ENCODE measurements around the gene CCR5AS.
"Not testable (repeated sequence)": the region's sequence is repeated elsewhere in the genome, so short reads cannot be mapped to it uniquely, and the experiment has no call there.

Gene CCR5AS

DNA sequence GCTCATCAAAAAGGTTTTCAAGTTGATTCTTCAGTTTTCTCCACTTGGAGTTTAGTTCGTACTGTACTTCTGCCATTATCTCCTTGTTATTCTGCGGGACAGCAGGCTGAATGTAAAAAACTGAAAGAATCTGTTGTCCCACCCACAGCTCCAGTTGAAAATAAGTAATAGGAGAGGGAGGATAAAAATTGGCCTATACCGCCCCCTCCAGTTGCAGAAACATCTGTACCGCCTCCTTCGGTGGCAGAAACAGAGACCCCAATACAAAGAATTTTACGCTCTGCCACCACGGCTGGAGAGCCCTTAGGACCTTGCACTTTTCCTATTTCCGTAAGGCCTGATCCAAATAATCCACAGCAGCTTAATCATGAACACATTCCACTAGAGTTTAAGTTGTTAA, 20.5 kb upstream of the CCR5AS start:
- not testable (repeated sequence) for H3K9me3 ChIP-seq (replicated peaks; ENCODE audit: low read length); H3K36me3 ChIP-seq (ENCODE audit: insufficient read depth, low read length); H3K4me1 ChIP-seq (ENCODE audit: control insufficient read depth, insufficient read depth, low read length); H3K4me2 ChIP-seq (ENCODE audit: low read length); H3K9ac ChIP-seq (ENCODE audit: low read depth, low read length); H3K4me3 ChIP-seq (ENCODE audit: low read length); H3K27me3 ChIP-seq (ENCODE audit: control insufficient read depth, insufficient read depth, low read length)

- H3K27me3 ChIP-seq (ENCODE audit: control insufficient read depth, insufficient read depth, low read length); H3K4me3 ChIP-seq (ENCODE audit: low read length); H3K9me3 ChIP-seq (replicated peaks; ENCODE audit: low read length); H3K4me1 ChIP-seq (ENCODE audit: control insufficient read depth, insufficient read depth, low read length); H3K4me2 ChIP-seq (ENCODE audit: low read length); H3K9ac ChIP-seq (ENCODE audit: low read depth, low read length); H3K36me3 ChIP-seq (ENCODE audit: insufficient read depth, low read length): not testable (repeated sequence)
Measured at GRCh38 chr3:46426476-46426875, 19.6 kb upstream of the CCR5AS start.

GRCh38 chr3:46423588-46423987, 16.7 kb upstream of the CCR5AS start:
- H3K9me3 ChIP-seq (replicated peaks; ENCODE audit: low read length) = no peaks in the 10 kb centered on the region
- H3K9ac ChIP-seq (ENCODE audit: low read depth, low read length) = no peak overlapping the region
- H3K4me3 ChIP-seq (ENCODE audit: low read length) = no peak overlapping the region
- H3K27me3 ChIP-seq (ENCODE audit: control insufficient read depth, insufficient read depth, low read length) = no peaks in the 10 kb centered on the region
- H3K36me3 ChIP-seq (ENCODE audit: insufficient read depth, low read length) = no peaks in the 10 kb centered on the region
- no peaks in the 10 kb centered on the region for H3K4me1 ChIP-seq (ENCODE audit: control insufficient read depth, insufficient read depth, low read length)
- H3K4me2 ChIP-seq (ENCODE audit: low read length) = no peak overlapping the region

GRCh38 chr3:46422617-46423016, 15.8 kb upstream of the CCR5AS start:
- H3K36me3 ChIP-seq (ENCODE audit: insufficient read depth, low read length) = no peaks in the 10 kb centered on the region
- H3K9me3 ChIP-seq (replicated peaks; ENCODE audit: low read length) = no peaks in the 10 kb centered on the region
- no peak overlapping the region for H3K4me3 ChIP-seq (ENCODE audit: low read length)
- H3K4me1 ChIP-seq (ENCODE audit: control insufficient read depth, insufficient read depth, low read length) = no peaks in the 10 kb centered on the region
- H3K9ac ChIP-seq (ENCODE audit: low read depth, low read length) = no peak overlapping the region
- no peaks in the 10 kb centered on the region for H3K27me3 ChIP-seq (ENCODE audit: control insufficient read depth, insufficient read depth, low read length)
- no peak overlapping the region for H3K4me2 ChIP-seq (ENCODE audit: low read length)

- no peaks in the 10 kb centered on the region for H3K27me3 ChIP-seq (ENCODE audit: control insufficient read depth, insufficient read depth, low read length)
- H3K9me3 ChIP-seq (replicated peaks; ENCODE audit: low read length) = no peaks in the 10 kb centered on the region
- no peak overlapping the region for H3K4me2 ChIP-seq (ENCODE audit: low read length)
- H3K4me1 ChIP-seq (ENCODE audit: control insufficient read depth, insufficient read depth, low read length) = no peaks in the 10 kb centered on the region
- H3K9ac ChIP-seq (ENCODE audit: low read depth, low read length) = no peak overlapping the region
- H3K4me3 ChIP-seq (ENCODE audit: low read length) = no peak overlapping the region
- no peaks in the 10 kb centered on the region for H3K36me3 ChIP-seq (ENCODE audit: insufficient read depth, low read length)
Measured at GRCh38 chr3:46420931-46421330, 14.1 kb upstream of the CCR5AS start.

GRCh38 chr3:46419816-46420215, 12.9 kb upstream of the CCR5AS start:
- Histone ChIP-seq H3K9ac (ENCODE audit: low read depth, low read length) (no peak overlapping the region), H3K4me1 (ENCODE audit: control insufficient read depth, insufficient read depth, low read length) (no peaks in the 10 kb centered on the region), H3K4me3 (ENCODE audit: low read length) (no peak overlapping the region), H3K4me2 (ENCODE audit: low read length) (no peak overlapping the region), H3K27me3 (ENCODE audit: control insufficient read depth, insufficient read depth, low read length) (no peaks in the 10 kb centered on the region), H3K9me3 (replicated peaks; ENCODE audit: low read length) (no peaks in the 10 kb centered on the region), H3K36me3 (ENCODE audit: insufficient read depth, low read length) (no peaks in the 10 kb centered on the region)

DNA sequence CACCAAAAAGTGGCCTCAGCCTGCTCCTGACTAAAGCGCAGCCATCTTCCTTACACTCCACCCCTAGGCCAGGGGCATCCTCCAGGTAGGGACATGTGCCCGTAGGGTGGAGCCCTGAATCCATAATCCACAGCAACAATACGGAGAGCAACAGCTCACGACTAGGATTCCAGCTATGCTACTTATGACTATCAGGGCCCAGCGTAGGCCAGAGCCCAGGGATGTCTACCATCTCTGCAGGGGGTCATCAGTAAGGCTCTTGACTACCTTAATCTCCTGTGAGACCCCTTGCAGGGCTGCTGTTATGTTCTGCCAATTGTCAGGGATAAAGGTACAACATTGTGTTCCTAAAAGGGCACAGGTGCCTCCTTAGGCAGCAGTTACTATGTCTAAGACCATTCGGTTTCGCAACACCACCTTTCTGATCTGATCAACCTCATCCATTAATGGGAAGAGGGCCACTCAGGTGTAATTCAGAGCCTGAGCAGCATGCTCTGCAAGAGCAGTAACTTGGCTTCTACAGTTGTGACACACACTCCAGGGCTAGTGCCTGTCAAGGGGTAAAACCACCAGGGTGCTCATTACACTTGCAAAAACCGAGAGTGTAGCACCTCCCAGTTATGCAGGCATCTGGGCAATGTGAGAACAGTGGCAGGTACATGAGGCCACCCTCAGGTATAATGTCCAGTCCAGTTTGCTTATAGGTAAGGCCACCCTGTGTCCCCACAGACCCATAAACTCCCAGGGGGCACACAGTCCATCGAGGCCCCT, 11.2 kb upstream of the CCR5AS start:
- no peak overlapping the region for H3K4me2 ChIP-seq (ENCODE audit: low read length)
- no peaks in the 10 kb centered on the region for H3K4me1 ChIP-seq (ENCODE audit: control insufficient read depth, insufficient read depth, low read length)
- no peak overlapping the region for H3K9ac ChIP-seq (ENCODE audit: low read depth, low read length)
- no peaks in the 10 kb centered on the region for H3K27me3 ChIP-seq (ENCODE audit: control insufficient read depth, insufficient read depth, low read length)
- H3K9me3 ChIP-seq (replicated peaks; ENCODE audit: low read length) = no peaks in the 10 kb centered on the region
- no peak overlapping the region for H3K4me3 ChIP-seq (ENCODE audit: low read length)
- H3K36me3 ChIP-seq (ENCODE audit: insufficient read depth, low read length) = no peaks in the 10 kb centered on the region

GRCh38 chr3:46416811-46417510, 10.1 kb upstream of the CCR5AS start:
- Histone ChIP-seq H3K9ac (ENCODE audit: low read depth, low read length) (no peak overlapping the region), H3K4me2 (ENCODE audit: low read length) (no peak overlapping the region), H3K9me3 (replicated peaks; ENCODE audit: low read length) (no peaks in the 10 kb centered on the region), H3K4me3 (ENCODE audit: low read length) (no peak overlapping the region), H3K27me3 (ENCODE audit: control insufficient read depth, insufficient read depth, low read length) (no peaks in the 10 kb centered on the region), H3K4me1 (ENCODE audit: control insufficient read depth, insufficient read depth, low read length) (no peaks in the 10 kb centered on the region), H3K36me3 (ENCODE audit: insufficient read depth, low read length) (no peaks in the 10 kb centered on the region)

GRCh38 chr3:46416125-46416810, 9.4 kb upstream of the CCR5AS start:
- Histone ChIP-seq H3K36me3 (ENCODE audit: insufficient read depth, low read length) (no peaks in the 10 kb centered on the region), H3K4me3 (ENCODE audit: low read length) (no peak overlapping the region), H3K9me3 (replicated peaks; ENCODE audit: low read length) (no peaks in the 10 kb centered on the region), H3K4me1 (ENCODE audit: control insufficient read depth, insufficient read depth, low read length) (no peaks in the 10 kb centered on the region), H3K9ac (ENCODE audit: low read depth, low read length) (no peak overlapping the region), H3K27me3 (ENCODE audit: control insufficient read depth, insufficient read depth, low read length) (no peaks in the 10 kb centered on the region), H3K4me2 (ENCODE audit: low read length) (no peak overlapping the region)

DNA sequence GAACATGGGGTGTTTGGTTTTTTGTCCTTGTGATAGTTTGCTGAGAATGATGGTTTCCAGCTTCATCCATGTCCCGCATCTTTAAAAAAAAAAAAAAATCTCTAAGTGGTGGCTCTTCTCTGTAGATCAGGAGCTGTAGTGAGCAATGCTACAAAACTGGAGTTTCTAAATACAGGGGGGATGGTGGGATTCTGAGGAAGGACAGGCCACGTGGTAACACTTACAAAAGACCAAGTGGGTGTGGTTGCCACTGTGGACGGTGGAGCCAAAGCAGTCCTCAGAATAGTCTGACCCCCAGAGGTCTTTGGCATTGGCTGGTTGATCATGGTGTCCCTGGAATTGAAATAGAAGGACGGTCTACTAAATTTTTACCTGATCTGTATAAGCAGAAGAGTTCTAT, 7.9 kb upstream of the CCR5AS start:
- H3K4me2 ChIP-seq (ENCODE audit: low read length) = no peak overlapping the region
- no peaks in the 10 kb centered on the region for H3K4me1 ChIP-seq (ENCODE audit: control insufficient read depth, insufficient read depth, low read length)
- no peaks in the 10 kb centered on the region for H3K36me3 ChIP-seq (ENCODE audit: insufficient read depth, low read length)
- no peaks in the 10 kb centered on the region for H3K9me3 ChIP-seq (replicated peaks; ENCODE audit: low read length)
- H3K4me3 ChIP-seq (ENCODE audit: low read length) = no peak overlapping the region
- no peak overlapping the region for H3K9ac ChIP-seq (ENCODE audit: low read depth, low read length)
- H3K27me3 ChIP-seq (ENCODE audit: control insufficient read depth, insufficient read depth, low read length) = no peaks in the 10 kb centered on the region

DNA sequence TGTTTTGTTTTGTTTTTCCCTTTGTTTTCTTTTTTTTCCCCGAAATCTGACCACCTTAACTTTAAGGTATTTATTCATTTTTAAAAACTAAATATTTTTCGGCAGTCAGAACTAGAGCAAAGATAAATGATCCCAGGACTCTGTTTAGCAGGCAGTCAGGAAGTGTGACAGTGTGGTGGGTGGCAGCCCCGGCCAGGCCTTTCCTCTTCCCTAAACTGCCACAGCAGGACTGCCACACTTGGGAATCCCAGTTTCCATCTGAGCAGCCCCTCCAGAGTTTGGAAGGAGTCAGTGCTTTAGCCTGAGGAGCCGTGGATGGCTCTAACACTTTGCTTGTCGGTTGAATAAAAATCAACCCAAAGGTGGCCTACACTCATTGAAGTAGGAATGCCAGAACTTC, 7.1 kb upstream of the CCR5AS start:
- Histone ChIP-seq H3K9me3 (replicated peaks; ENCODE audit: low read length) (no peaks in the 10 kb centered on the region), H3K4me1 (ENCODE audit: control insufficient read depth, insufficient read depth, low read length) (no peaks in the 10 kb centered on the region), H3K27me3 (ENCODE audit: control insufficient read depth, insufficient read depth, low read length) (no peaks in the 10 kb centered on the region), H3K4me3 (ENCODE audit: low read length) (no peak overlapping the region), H3K36me3 (ENCODE audit: insufficient read depth, low read length) (no peaks in the 10 kb centered on the region), H3K9ac (ENCODE audit: low read depth, low read length) (no peak overlapping the region), H3K4me2 (ENCODE audit: low read length) (no peak overlapping the region)
